Mucosa of descending colon (tissue), 3 donors: Measurements from ENCODE around the gene UNC45A. TPM values are rescaled to one million over a fixed set of nuclear protein-coding genes. Genes with fewer than 3 reads are reported as not detected.

ENCODE experiments used
- ATAC-seq: fragments of 200-7000 bp; cut with Tn5 transposase; one replicate; pipeline ENCODE4 v1.9.1; 2020; ENCODE audit warnings: mild to moderate bottlenecking, moderate library complexity
- DNase-seq, 3 donors: peaks; one replicate each; pipeline ENCODE4 v3.0.0-alpha.2; 2020
- H3K36me3 ChIP-seq: fragments of 200-600 bp; one replicate; pipeline ENCODE4 v1.8.0; 2021; ENCODE audit warnings: low read depth, mild to moderate bottlenecking
- H3K4me1 ChIP-seq: fragments of 200-600 bp; one replicate; pipeline ENCODE4 v1.8.0; 2021; ENCODE audit warnings: low read depth, mild to moderate bottlenecking
- H3K4me3 ChIP-seq: fragments of 200-600 bp; one replicate; pipeline ENCODE4 v1.8.0; 2021; ENCODE audit warnings: mild to moderate bottlenecking
- H3K9me3 ChIP-seq: fragments of 200-600 bp; one replicate; pipeline ENCODE4 v1.8.0; 2021; ENCODE audit warnings: mild to moderate bottlenecking
- intact Hi-C, 2 donors: fragments of 100-400 bp; cut with DNase I in 1 of 2; cut with micrococcal nuclease in 1 of 2; formaldehyde crosslinking; loops; one replicate each; pipeline versions ENCODE4 v1.11.0 to v1.11.1; 2022; cut with DNase I, micrococcal nuclease
- total RNA-seq, 3 donors: library from RNA; stranded (reverse); fragmentation: NEBNext Ultra II Directional in 2 of 3; extraction: Animal tissue kit (Norgen Biotek cat#: 25700) in 2 of 3; gene quantifications; one replicate each; pipeline versions ENCODE4 v1.2.1 to v1.2.4, GENCODE V29; 2021 to 2023
- TF ChIP-seq, protein P1 (sequence below): fragments of 200-600 bp; IDR thresholded peaks from one replicate; pipeline ENCODE4 v1.8.0; 2022; ENCODE audit warnings: antibody characterized with exemption, mild to moderate bottlenecking
- donor health status: DM: no; HTN: no; CAD: no; lungs with moderate emphysema.
- donor health status: DM: no; HTN: no; CAD: no.
- donor health status: DM: no; HTN: yes; CAD: no.

The UNC45A gene
- total RNA-seq, 3 donors from 2014 or later: 43.9 to 92.5 (median 54.8) TPM

DNA sequence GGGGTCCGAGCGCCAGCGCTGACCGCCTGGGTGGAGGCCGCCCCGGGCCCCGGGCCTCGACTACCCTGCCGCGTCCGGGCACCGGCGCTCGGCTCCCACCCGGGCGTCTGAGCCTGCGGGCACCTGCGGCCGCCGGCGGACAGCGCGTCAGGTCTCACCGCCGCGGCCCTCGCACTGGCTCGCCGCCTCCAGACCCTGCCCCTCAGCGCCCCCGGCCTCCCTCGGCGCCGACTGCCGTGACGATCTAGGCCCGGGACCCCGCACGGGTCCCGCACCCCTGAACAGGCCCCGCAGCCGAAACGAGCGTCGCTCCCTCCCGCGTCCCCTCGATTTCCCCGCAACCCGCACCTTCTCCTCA, 59.0 kb downstream of the UNC45A start:
- H3K9me3 ChIP-seq: no peaks in the 10 kb centered on the region
- H3K4me1 ChIP-seq: peaks cover 8% of the 10 kb centered on the region
- TF ChIP-seq, protein P1, sequence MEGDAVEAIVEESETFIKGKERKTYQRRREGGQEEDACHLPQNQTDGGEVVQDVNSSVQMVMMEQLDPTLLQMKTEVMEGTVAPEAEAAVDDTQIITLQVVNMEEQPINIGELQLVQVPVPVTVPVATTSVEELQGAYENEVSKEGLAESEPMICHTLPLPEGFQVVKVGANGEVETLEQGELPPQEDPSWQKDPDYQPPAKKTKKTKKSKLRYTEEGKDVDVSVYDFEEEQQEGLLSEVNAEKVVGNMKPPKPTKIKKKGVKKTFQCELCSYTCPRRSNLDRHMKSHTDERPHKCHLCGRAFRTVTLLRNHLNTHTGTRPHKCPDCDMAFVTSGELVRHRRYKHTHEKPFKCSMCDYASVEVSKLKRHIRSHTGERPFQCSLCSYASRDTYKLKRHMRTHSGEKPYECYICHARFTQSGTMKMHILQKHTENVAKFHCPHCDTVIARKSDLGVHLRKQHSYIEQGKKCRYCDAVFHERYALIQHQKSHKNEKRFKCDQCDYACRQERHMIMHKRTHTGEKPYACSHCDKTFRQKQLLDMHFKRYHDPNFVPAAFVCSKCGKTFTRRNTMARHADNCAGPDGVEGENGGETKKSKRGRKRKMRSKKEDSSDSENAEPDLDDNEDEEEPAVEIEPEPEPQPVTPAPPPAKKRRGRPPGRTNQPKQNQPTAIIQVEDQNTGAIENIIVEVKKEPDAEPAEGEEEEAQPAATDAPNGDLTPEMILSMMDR: no peak
- peak; percentile 37 for ATAC-seq
- H3K36me3 ChIP-seq: no peaks in the 10 kb centered on the region
- DNase-seq: no peak
- intact Hi-C loops: no loop called here
- H3K4me3 ChIP-seq: peak overlapping the region; percentile 85

DNA sequence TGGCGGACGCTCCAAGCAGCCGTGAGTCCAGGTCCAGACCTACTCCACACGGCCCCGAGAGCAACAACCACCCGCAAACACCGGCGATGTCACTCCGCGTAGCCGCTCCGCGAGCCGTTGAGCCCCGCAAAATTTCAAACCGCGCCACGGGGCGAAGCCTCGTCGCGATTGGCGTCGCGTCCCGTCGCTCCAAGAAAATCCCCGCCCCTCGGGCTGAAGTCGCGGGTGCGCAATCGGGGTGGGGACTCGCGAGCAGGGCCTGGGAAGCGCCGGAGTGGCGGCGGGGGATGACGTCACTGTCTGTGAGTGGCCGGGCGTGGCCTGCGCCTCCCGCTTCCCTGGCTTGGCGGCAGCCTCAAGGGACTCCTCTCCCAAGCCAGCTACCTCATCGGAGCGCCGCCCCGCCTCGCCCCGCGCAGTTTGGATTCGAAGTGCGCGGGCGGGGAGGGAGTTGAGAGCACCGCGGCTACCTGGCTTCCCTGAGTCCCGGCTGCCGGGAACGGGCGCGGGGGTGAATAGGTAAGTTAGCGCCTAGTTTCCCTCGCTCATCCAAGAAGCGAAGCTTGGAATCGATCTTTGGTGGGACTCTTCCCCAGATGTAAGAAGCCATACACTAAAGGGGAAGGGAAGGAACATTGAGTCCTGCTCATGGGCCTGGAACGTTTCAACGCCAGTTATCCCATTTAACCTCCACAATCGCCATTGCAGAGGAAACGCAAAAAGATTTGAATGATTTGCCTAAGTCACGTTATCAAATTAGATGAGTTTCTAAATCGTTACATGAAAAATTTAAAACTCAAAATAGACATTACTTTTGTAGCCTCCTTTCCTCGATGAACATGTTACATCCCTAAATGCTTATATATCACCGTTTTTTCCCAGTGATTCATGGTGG, 59.6 kb downstream of the UNC45A start, which contains the start of gene PRC1:
Gene PRC1 (minus strand): TSS at position 119 of the 895 bp plus-strand sequence. CDS start 118 bp downstream, at position 1.
- TF ChIP-seq, protein P1: no peak
- ATAC-seq: peak; percentile 99
- H3K9me3 ChIP-seq: no peaks in the 10 kb centered on the region

DNA sequence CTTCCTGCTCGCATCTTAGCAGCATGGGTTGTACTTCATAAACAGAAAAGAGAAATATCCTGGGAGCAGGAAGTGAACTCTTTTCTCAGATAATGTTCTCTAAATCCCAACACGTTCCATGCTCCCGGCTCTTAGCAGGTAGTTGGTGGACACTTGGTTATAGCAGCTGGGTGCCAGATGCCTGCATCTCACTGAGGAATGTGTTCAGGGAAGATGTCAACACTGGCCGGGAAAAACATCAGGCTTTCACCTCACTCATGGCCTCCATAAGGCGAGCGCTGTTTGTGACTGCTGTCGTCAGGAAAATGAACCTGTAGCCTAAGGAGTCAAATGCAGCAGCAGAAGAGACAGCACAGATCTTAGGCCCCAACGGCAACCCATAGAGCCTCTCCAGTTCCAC, 63.7 kb downstream of the UNC45A start:
- no peak overlapping the region for H3K4me3 ChIP-seq
- no peak for DNase-seq
- H3K9me3 ChIP-seq: no peaks in the 10 kb centered on the region
- no peak for ATAC-seq
- H3K36me3 ChIP-seq: no peaks in the 10 kb centered on the region
- TF ChIP-seq, protein P1: no peak
- intact Hi-C loops: no loop called here
- H3K4me1 ChIP-seq: peaks cover 8% of the 10 kb centered on the region

More for the DNA sequence above, 59.6 kb downstream of the UNC45A start, which contains the start of gene PRC1:
- peak; percentile 99 for DNase-seq
- Histone ChIP-seq H3K4me3 (peak within 1 kb of the TSS; percentile 85), H3K4me1 (peaks cover 8% of the 10 kb centered on the region), H3K36me3 (no peaks in the 10 kb centered on the region)
- intact Hi-C loops: no loop called here

DNA sequence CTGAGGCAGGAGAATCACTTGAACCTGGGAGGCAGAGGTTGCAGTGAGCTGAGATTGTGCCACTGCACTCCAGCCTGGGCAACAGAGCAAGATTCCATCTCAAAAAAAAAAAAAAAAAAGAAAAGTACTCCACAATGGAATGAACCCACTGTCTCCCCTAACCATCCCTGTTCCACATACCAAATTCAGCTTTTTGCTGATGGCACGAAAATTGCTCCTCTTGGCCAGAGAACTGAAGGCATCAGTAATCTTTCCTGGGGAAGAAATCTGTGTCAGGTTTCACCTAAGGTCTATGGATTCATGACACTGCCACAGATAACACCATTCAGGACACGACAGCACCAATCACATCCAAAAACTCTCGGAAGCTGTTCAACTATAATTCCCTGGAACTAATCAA, 66.1 kb downstream of the UNC45A start:
- H3K4me1 ChIP-seq: no peaks in the 10 kb centered on the region
- ATAC-seq: no peak
- TF ChIP-seq, protein P1: no peak
- H3K36me3 ChIP-seq: no peaks in the 10 kb centered on the region
- DNase-seq: no peak
- intact Hi-C loops: no loop called here
- no peak overlapping the region for H3K4me3 ChIP-seq
- no peaks in the 10 kb centered on the region for H3K9me3 ChIP-seq

Other genes starting within 250 kb of the UNC45A start
- 1 to 10 TPM; 2.9 to 7.2 (median 4.1) TPM for gene BLM, start 217.9 kb upstream of the UNC45A start, total RNA-seq
- gene FURIN, start 66.7 kb upstream of the UNC45A start, total RNA-seq: 10 to 100 TPM; 65.9 to 83.4 (median 67.4) TPM
- 10 to 100 TPM in 2 of 3 donors, 1 to 10 TPM in 1; 7.9 to 18.6 (median 12.1) TPM for gene FES, start 50.8 kb upstream of the UNC45A start, total RNA-seq
- gene MAN2A2, start 32.0 kb upstream of the UNC45A start, total RNA-seq: 10 to 100 TPM; 50.9 to 75.8 (median 75.3) TPM
- gene HDDC3, start 2.7 kb upstream of the UNC45A start, total RNA-seq: 10 to 100 TPM; 10.7 to 23.4 (median 15.4) TPM
- gene RCCD1, start 19.6 kb downstream of the UNC45A start, total RNA-seq: 10 to 100 TPM; 18.5 to 21.5 (median 20.7) TPM
- gene PRC1, start 59.2 kb downstream of the UNC45A start, total RNA-seq: 10 to 100 TPM; 10.9 to 41.0 (median 12.3) TPM
- 10 to 100 TPM; 13.4 to 22.7 (median 16.2) TPM for gene VPS33B, start 87.3 kb downstream of the UNC45A start, total RNA-seq
- 1 to 10 TPM in 1 of 3 donors, under 1 TPM in 2; 0.41 to 4.2 (median 0.80) TPM for gene SV2B, start 165.0 kb downstream of the UNC45A start, total RNA-seq